GM19043 (cell line): ENCODE data around the gene PSD.

Source experiments
- ATAC-seq: cut with Tn5 transposase; IDR thresholded peaks from one replicate; pipeline ENCODE4 v1.9.1; 2021; ENCODE audit warnings: low read depth; ENCODE audit not compliant: unreplicated experiment

Gene PSD

GRCh38 chr10:102421757-102422512, 3.4 kb upstream of the PSD start:
- ATAC-seq: no peak

DNA sequence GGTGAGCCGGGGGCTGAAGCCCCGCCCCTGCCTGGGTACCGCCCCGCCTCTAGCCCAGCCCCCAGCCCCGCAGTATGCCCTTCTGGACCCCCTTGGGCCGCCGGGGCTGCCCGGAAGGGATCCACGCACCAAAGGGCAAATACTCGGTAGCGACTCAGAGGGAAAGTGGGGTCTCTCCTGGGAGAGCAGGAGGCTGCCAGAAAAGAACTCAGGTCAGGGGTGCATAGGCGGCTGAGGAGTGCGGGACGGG, 2.8 kb upstream of the PSD start:
- ATAC-seq: no peak

DNA sequence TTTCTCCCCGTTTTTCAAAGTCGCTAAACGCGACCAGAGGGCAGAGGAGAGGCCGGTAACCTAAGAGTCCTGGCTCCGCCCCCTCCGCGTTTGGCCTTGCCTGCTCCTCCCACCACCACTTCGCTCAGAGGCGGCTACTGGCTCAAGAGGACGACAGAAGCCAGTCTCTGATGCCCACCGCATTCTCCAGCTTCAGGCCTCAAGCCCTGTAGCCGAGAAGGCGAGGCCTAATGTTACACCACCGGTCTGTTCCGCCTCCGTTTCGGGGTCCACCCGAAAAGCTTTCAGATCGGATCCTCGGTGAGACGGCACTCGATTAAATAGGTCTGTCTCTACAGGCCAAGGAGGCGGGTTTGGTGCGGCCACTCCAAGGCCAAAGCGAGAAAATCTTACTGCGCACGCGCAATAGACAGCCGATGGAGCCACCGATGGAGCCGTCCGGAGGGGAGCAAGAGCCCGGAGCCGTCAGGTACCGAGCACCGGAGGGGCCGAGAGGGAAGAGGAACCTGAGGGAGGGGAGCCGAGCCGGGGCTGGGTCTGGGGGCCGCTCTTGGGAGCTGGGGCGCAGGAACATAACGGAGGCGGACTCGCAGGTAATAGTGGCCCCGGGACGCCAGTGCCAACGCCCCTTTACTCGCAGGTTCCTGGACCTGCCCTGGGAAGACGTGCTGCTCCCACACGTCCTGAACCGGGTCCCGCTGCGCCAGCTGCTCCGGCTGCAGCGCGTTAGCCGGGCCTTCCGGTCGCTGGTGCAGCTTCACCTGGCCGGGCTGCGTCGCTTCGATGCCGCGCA, 2.3 kb upstream of the PSD start, which contains the start of gene FBXL15:
FBXL15 (plus strand) TSS at position 123 of the 793 bp plus-strand sequence; CDS start at position 417, 294 bp downstream.
- peak; percentile 63 for ATAC-seq

DNA sequence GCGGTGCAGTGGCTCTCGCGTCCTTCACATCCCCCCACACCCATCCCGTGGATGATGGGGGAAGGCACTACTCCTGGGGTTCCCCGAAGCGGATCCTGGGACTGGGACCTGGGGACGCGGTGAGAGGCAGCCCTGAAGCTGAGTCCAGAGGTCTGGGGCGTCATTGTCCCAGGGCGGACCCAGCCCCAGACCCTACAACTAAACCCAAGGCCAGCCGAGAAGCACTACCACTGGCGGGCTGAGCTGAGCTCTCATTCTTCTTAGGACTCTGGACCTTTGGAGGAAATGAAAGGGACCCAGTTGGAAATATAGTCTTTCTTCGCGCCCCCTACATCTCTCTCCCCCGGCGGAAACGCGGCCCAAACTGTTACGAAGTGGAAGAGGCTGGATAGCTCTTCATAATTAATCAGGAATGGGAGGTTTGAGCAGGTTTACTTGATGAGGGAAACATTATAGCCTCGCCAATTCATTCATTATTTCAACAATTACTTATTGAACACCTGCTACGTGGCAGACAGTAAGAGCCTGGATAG, 1.7 kb upstream of the PSD start:
- ATAC-seq: no peak

DNA sequence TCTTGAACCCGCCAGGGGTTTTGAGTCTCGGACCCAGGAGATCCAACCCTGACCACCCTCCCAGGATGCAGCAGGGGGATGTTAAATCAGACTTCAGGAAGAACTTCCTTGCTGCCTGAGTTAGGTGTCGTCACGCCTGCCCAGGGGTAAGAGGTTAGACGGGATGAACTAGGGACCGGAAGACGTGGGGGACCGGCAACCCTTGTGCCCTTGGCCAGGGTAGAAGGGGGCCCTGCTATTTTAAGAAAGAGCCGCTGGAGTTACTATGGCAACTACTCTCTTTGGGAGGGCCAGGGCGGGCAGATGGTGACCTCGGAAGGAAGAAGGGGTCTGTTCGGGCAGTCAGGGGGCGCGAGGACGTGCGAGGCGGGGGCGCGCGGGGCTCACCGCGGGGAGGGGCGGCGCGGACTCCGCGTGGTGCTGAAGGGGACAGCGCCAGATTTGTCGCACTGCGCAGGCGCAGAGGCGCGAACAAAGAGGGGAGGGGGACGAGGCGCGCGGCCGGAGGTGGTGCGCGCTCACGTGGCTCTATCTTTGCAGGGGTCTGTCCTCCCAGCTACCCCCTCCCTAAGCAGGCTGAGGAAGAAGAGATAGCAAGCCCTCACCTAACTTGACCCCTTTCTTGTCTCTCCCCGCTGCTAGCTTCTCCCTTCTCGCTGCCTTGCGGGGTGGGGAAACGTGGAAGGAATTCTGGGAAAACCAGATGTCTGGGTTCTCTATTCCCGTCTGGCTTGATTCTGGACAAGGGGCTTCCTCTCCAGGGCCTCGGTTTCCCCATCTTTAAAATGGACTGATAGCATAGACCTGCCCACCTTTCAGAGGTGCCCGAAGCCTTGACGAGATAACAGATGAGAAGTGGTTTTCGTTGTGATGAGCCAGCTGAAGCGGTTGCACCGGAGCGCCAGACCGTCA, 940 bp upstream of the PSD start:
- ATAC-seq: no peak

GRCh38 chr10:102416695-102417094, 1.9 kb downstream of the PSD start:
- no peak for ATAC-seq

DNA sequence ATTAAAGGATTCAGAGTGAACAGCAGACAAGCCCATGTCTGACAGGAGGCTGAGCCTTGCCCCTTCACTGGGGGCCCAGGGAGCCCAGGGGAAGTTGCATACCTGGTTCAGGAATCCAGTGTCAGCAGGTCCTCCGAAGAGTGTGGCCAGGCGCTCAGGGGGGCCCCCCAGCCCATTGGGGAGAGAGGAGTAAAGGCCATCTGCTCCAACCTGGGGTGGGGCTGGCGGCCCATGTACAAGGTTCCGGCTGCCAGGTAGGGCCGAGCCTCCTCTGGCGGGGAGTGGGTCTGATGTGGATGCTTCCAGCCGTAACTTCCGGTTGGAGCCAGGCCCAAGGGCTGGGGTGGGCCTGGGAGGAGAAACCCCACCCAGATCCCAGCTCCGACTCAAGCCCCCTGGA, 2.3 kb downstream of the PSD start:
- no peak for ATAC-seq

DNA sequence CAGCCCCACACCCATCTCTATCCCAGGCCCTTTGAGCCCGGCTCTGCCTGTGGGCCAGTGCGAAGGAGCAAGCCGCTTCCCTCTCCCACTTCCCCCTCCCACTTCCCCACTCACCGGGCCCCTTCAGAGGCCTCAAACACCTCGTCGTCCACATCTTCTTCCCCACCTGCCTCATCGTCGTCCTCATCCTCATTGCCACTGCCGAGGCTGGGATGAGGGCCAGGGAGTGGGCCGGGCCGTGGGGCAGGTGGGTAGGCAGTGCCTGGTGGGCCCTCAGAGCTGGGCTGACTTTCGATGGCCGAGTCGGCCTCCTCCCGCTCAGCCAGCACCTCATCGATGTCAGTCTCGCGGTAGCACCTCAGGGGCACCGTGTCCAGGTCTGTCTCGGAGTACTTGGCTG, 3.8 kb downstream of the PSD start:
- ATAC-seq: no peak

DNA sequence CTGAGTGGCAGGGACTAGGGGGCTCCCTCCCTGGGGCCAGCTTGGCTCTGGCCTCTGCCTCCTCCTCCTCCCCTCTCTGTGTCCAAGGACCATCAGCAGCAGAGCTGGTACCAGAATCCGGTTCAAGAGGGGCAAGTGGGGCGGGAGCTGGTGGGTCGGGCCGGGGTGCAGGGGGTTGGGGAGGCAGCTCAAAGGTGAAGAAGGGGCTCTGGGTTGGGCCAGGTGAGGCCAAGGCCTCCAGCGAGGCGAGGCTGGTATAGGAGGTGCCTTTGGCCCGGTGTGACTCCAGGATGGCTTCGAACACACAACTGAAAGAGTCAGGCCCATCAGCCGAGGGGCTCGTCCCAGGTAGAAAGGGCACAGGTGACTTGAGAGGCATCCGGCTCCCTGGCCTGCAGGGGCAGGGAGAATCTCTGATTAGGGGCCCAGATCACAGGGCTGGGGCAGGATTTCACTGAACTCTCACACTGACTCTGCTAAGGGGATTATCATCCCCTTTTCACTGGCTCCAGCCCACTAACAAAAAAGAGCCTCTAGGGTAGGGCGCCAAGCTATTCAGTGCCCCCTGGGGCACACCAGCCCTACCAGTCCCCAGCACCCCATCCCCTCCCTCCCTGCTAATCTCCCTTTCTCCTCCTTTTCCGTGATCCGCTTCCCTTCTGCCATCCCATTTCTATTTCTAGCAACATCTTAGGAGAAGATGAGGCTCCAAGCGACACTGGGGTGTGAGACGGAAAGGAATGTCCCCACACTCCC, 4.6 kb downstream of the PSD start:
- no peak for ATAC-seq

- ATAC-seq: no peak
Measured at GRCh38 chr10:102413053-102413705, 5.4 kb downstream of the PSD start.

- no peak for ATAC-seq
Measured at GRCh38 chr10:102412293-102412692, 6.3 kb downstream of the PSD start.

DNA sequence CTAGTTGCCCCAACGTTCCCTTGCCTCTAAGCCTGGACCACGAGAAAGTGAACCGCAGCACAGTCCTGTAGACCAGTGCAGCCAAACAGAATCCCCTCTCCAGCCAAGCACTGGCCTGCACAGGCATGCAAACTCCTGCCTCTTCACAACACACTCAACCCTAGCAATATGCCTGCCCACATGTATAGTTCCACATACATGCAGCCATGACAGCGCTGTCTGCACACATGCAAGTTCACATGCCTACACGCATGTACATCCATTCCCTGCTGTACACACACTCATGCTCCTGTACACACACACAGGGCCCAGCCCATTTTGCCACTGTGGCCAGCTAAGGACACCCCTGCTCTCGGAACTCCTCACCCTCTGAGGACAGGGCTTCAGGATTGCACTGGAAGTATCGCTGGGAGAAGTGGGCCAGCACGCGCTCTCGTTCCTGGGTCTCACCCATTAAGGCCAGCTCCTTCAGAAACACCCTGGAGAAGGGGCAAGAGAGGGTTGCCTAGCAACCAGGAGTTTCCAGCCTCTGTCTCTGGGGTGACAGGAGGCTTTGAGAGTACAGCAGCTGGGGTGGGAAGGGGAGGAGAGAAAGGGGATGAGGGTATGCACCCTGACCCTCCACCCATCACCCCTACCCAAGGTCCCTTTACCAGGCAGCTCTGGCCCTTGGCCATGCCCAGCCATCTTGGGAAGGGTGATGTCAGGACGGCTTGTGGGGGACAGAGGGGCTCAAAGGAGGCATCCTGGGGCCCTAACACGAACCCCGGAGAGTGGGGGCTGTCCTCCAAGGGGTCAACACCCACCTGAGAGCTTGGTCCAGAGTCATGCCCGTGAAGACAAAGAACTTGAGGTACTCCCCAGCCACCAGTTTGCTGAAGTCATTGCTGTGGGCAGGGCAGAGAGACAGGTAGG, 7.0 kb downstream of the PSD start:
- no peak for ATAC-seq

GRCh38 chr10:102410429-102411073, 8.0 kb downstream of the PSD start:
- ATAC-seq: no peak

DNA sequence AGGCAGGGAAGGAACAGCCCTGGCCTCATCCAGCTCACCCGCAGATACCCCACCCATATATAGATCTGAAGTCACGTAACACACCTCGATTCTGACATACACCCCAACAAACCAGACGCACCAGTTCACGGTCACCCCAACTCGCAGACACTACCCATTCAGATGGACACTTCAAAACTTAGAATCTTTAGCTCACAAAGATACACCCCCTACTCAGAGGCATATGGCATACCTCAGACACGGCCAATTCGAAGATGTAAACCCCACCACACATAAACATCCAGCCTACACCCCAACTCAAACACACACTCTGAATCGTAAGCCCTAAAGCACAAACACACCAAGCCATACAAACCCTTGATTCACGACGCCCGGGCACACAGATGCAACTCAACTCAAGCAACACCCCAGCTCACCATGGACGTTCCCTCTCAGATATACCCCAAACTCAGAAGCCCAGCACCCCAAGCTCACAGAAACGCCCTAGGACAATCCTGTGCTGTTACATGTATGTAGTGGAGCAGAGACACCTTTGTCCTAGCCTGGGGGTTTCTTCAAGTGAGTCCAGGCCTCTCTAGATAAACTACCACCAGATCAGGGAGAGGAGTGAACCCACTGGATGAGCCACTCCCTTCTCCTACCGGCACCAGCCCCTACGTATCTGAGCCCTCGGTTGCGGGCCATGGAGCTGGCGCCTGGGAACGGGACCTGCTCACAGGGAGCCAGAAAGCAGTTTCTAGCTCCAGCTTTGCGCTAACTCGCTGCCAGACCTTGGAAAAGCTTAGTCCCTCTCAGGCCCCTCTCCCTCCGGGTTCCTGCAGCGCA, 8.8 kb downstream of the PSD start:
- no peak for ATAC-seq

DNA sequence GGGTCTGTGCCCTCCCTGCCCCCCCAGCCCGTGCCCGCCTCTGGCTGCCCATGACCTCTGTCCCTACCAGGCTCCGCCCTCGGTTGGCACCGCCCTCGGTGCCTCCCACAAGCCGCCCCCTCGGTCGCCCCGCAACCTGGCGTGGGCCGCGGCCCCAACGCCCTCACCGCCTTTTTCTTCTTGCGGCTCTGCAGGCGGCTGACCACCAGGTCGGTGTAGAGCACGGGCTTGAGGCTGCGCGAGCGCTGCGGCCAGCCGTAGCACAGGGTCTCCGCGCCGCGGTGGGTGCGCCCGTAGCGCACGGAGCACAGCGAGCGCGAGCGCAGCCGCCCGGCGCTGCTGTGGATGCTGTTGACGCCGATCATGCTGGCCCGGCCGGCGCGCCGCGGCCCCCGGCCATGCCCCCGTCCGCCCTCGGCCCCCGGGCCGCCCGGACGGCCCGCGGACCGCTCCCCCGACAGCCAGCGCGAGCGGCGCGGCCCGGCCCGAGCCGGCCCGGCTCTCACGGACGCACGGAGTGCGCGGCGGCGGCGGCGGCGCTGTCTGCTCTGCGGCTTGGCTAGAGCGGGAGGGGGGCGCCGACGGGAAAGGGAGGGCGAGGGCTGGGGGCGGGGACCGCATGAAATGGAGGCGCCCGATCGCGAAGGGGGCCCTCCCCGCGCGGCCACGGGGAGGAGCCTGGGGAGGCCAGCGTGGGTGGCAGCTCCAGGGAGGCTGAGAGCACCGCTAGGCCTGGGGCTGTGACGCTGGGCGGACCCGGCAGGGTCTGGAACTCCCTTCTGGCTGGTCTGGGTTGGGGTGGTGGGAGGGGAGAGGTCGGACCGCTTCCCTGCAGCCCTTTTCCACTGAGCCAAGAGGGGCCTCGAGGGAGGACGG, 9.6 kb downstream of the PSD start:
- ATAC-seq: no peak

- ATAC-seq: no peak
Measured at GRCh38 chr10:102408131-102408727, 10.4 kb downstream of the PSD start.
